HFFc6 (cell line): ENCODE measurements around the gene TCEAL1. TPM values are rescaled to one million over a fixed set of nuclear protein-coding genes. Genes with fewer than 3 reads are reported as not detected.

ENCODE experiments used
- DNase-seq: peaks from one replicate; pipeline ENCODE4 v3.0.0-alpha.2; 2018
- H3K27ac Mint-ChIP-seq: 2 replicates; pipeline ENCODE4 v1.8.0; 2020; ENCODE audit warnings: mild to moderate bottlenecking, mixed read lengths
- H3K27me3 Mint-ChIP-seq: 2 replicates; pipeline ENCODE4 v1.8.0; 2021; ENCODE audit warnings: mild to moderate bottlenecking, moderate library complexity, mixed read lengths; ENCODE audit not compliant: insufficient read depth
- H3K36me3 Mint-ChIP-seq: 2 replicates; pipeline ENCODE4 v1.8.0; 2021; ENCODE audit warnings: low read depth, mixed read lengths
- H3K4me1 Mint-ChIP-seq: 2 replicates; pipeline ENCODE4 v1.8.0; 2020; ENCODE audit warnings: low read depth, mixed read lengths
- H3K4me3 Mint-ChIP-seq: 2 replicates; pipeline ENCODE4 v1.8.0; 2020; ENCODE audit warnings: mild to moderate bottlenecking, moderate library complexity, mixed read lengths
- H3K9me3 Mint-ChIP-seq: 2 replicates; pipeline ENCODE4 v1.8.0; 2020; ENCODE audit warnings: mild to moderate bottlenecking, mixed read lengths
- CTCF ChIP-seq: fragments of 200-600 bp; sonication (generic); IDR thresholded peaks from 2 replicates; pipeline ENCODE4 v1.5.0; 2021; ENCODE audit warnings: antibody characterized with exemption, mild to moderate bottlenecking
- total RNA-seq, 6 experiments: library from RNA; stranded (reverse); fragmentation: NEBNext Ultra II Directional; extraction: Animal tissue kit (Norgen Biotek cat#: 25700); gene quantifications; 2 replicates in 1 of 6; 3 replicates in 5 of 6; pipeline ENCODE4 v1.2.3, GENCODE V29; 2021

TCEAL1 gene
- total RNA-seq, 6 experiments from 2014 or later, result 33.4 to 36.8 (median 35.9) TPM

- DNase-seq, result no peak
- Mint-ChIP-seq H3K4me1 (peaks cover 22% of the 10 kb centered on the region), H3K9me3 (no peaks in the 10 kb centered on the region), H3K4me3 (peak within 1 kb of the TSS; percentile 89), H3K27ac (peak within 1 kb of the TSS; percentile 75), H3K36me3 (peaks cover 25% of the 10 kb centered on the region), H3K27me3 (no peaks in the 10 kb centered on the region)
- no peak for TF ChIP-seq CTCF
Measured at GRCh38 chrX:103607364-103608305, 21.1 kb upstream of the TCEAL1 start, which contains the start of gene TCEAL3. Gene TCEAL3, plus strand, starts transcription at chrX:103607963. Its CDS starts 1,102 bp downstream, at chrX:103609065.

GRCh38 chrX:103608306-103608963 lies 20.3 kb upstream of the TCEAL1 start:
- Mint-ChIP-seq H3K36me3 (peaks cover 18% of the 10 kb centered on the region), H3K4me1 (peaks cover 30% of the 10 kb centered on the region), H3K9me3 (no peaks in the 10 kb centered on the region), H3K4me3 (peak overlapping the region; percentile 89), H3K27ac (peak overlapping the region; percentile 75), H3K27me3 (no peaks in the 10 kb centered on the region)
- no peak for DNase-seq
- no peak for TF ChIP-seq CTCF

- Mint-ChIP-seq H3K36me3 (peaks cover 12% of the 10 kb centered on the region), H3K9me3 (no peaks in the 10 kb centered on the region), H3K4me3 (no peak overlapping the region), H3K27me3 (no peaks in the 10 kb centered on the region), H3K27ac (peak overlapping the region; percentile 16; the same call in 1 of the 2 replicates), H3K4me1 (peaks cover 48% of the 10 kb centered on the region)
- no peak for DNase-seq
- TF ChIP-seq CTCF, result no peak
Measured at GRCh38 chrX:103610282-103610681, 18.5 kb upstream of the TCEAL1 start.

GRCh38 chrX:103613362-103613890 lies 15.3 kb upstream of the TCEAL1 start:
- peaks cover 12% of the 10 kb centered on the region for H3K36me3 Mint-ChIP-seq
- peak overlapping the region; percentile 20; the same call in 1 of the 2 replicates for H3K4me3 Mint-ChIP-seq
- TF ChIP-seq CTCF, result no peak
- H3K4me1 Mint-ChIP-seq, result peaks cover 60% of the 10 kb centered on the region
- no peaks in the 10 kb centered on the region for H3K9me3 Mint-ChIP-seq
- H3K27ac Mint-ChIP-seq, result peak overlapping the region; percentile 57
- H3K27me3 Mint-ChIP-seq, result no peaks in the 10 kb centered on the region
- no peak for DNase-seq

GRCh38 chrX:103614999-103615398 lies 13.8 kb upstream of the TCEAL1 start:
- peak overlapping the region; percentile 82 for H3K27ac Mint-ChIP-seq
- peak; percentile 10 for DNase-seq
- peaks cover 13% of the 10 kb centered on the region for H3K36me3 Mint-ChIP-seq
- no peaks in the 10 kb centered on the region for H3K9me3 Mint-ChIP-seq
- H3K27me3 Mint-ChIP-seq, result no peaks in the 10 kb centered on the region; the same call in 1 of the 2 replicates
- H3K4me1 Mint-ChIP-seq, result peaks cover 55% of the 10 kb centered on the region
- no peak for TF ChIP-seq CTCF
- H3K4me3 Mint-ChIP-seq, result peak overlapping the region; percentile 39
